ENCODE results near the gene MARK1.
"Not testable (repeated sequence)": the region's sequence is repeated elsewhere in the genome, so short reads cannot be mapped to it uniquely, and the experiment has no call there.

Gene MARK1

DNA sequence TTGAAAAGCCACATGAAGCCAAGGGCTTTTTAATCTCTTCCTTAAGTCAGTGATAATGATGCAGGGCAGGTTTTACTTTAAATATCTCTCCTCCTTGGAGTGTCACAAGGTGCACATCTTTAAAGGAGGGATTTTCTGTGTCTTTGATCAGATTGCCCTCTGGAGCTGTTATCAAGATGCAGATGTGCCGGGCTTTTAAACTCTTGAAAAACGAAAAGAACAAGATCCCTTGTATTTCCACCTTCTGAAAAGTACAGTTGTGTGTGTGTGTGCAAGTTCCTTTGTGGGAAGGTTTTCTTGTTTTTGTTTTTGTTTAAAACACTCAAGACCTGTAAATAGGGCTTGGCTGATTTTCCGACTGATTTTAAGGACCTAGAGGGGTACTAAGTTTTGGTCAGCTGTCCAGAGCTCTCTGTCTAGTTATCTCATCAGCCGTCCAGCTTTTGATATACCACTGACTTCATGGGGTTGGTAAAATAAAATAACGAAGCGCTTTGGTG is 1.6 kb downstream of the MARK1 start:
- no peak for DNase-seq

DNA sequence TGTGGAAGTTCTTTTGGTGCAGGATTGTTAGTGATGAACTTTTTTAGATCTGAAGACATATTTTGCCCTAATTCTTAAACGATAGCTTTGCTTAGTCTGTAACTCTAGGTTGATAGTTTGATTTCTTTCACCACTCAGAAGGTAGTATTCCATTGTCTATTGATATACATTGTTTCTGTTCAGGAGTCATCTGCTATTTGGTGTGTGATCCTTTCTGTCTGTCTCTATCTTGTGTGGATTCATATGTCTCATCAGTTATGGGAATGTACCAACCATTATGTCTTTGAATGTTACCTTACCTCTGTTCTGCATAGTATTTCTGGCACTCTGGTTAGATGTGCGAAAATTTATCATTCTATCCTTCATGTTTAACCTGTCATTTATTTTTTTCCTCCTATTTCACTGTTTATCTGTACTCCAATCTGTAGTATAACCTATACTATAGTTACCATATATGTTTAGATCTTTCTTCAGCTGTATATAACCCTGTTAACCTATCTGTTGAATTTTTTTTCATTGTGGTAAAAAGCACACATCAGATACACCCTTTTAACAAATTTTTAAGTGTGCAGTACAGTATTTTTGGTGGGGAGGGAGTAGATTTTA is 5.7 kb downstream of the MARK1 start:
- no peak for DNase-seq

DNA sequence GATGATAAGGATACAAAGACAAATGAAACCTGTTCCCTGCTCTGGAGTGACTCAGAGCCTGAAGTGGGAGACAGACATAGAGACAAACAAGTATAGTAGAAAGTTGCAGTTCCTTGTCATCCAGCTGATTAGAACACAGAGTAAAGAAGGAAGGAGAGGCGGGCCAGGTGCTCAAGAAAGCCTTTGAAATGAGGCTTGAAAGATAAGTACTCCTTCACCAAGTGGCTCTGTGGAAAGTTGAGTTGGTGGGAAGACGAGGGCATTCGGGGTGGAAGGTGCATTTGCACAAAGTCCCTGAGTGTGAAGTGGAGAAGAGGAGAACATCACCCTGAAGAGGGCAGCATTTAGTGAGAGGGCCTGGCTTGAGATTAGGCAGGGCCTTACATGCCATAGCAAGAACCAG is 17.0 kb downstream of the MARK1 start:
- DNase-seq: no peak

DNA sequence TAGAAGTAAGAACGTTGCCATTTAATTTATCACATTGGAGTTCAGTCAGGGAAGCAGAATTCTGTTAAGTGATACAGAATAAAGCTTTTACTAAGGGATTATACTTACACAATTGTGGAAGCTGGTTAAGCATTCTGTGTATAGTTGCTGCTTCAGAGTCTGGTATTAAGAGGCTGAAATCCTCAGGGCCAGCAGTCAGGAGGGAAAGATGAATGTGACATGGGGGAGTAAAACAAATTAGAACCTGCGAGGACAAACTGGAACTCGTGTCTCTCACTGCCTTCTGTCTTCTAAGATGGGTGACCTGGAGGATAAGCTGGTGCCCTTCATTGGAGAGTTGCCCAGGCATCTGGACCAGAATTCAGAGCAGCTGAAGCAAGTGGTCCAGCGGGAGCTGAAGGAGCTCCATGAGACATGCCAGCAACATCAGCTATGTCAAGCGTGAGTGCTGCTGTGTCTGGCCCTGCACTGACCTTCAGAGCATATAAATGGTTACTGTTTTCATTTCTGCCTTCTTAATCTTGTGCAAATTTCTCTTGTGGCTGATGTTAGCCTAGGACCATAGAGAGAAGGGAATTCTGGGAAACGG is 23.0 kb downstream of the MARK1 start:
- DNase-seq: no peak

DNA sequence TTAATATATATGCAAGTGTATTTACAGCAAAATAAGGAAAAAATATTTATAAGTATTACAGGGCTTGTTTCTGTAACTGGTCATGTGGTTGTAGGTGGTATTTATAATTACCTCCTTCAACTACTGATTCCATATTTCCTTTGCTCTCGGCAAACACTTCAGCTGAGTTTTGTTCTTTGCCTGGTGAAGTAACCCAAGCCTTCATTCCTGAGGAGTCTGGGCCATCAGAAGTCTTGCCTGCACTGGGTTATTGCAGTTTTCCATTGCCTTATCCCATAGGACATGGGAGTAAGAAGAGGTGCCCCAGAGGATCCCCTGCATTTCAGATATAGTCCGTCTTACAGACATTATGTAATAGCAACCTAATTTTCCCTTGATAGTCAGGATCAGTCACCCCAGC is 23.8 kb downstream of the MARK1 start:
- no peak for DNase-seq

DNA sequence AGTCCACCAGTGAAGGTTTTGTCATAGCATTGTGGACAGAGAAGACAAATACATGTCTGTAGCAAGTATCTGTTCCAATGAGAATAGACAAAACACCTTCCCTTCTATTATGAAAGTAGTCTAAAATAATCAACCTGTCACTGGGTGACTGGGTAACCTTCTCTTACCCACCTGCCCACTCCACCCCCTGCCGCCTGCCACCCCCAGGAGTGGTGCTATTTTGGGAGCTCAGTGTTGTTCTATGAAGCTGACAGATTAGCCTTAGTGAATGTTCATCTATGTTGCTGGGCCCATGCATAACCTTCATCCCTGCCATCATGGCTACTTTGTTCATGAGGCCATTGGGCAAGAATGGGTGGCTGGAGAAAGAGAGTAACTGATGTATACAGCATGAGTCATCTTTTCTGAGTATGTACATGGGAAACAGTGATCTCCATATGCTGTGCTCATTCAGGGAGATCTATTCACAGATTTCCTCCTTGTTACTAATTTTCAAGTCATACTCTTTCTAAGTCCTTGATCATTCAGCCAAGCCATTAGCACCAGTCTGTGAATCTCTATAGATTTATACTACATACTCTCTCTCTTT is 24.8 kb downstream of the MARK1 start:
- DNase-seq: no peak

DNA sequence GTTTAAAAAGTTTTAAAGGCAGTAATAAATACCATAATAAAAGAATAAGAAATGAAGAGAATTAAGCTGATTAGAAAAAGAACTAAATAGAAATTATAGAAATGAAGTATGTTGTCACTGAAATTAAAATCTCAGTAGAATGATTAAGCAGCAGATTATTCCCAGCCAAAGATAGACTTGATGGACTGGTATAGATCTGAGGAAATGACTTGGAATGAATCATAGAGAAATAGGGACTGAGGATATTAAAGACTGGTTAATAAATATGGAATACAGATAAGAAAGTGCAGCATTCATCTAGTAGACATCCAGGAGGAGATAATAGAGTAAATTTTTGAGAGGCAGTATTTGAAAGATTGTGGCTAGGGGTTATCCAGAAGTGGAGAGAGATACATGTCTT is 28.7 kb downstream of the MARK1 start:
- no peak for DNase-seq

DNA sequence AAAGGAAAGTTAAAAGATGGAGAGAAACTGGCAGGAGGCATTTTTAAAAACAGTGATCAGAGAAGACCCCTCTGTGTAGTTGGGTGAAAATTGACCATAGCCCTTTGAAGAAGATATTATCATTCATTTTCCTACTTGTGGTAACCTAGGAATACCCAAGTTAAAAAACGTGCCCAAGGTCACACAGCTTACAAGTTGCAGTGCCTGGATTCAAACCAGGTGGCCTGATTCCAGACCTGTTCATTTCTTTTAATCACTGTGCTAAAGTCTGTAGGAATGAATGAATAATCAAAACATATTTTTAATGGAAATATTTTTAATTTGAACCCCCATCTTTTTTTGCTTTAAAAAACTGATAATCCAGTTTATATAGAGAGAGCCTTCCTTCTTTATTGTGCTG is 35.6 kb downstream of the MARK1 start:
- no peak for DNase-seq

DNA sequence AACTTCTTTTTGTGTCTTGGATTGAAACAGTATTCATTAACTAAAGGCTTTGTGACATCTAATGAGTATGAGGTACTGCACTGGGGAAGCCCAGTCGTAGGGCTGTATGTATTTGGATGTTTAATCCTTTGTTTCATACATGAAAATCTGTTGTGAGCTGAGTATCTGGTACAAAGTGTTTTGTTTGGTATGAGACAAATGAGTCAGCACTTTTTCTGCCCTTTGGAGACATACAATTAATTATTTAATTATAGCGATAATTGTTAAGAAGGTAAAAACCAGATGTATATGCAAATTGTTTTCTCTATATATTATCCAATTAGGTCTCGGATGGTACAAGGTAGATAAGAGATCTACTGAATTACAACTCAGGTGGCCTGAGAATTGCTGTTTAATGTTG is 36.3 kb downstream of the MARK1 start:
- DNase-seq: no peak

DNA sequence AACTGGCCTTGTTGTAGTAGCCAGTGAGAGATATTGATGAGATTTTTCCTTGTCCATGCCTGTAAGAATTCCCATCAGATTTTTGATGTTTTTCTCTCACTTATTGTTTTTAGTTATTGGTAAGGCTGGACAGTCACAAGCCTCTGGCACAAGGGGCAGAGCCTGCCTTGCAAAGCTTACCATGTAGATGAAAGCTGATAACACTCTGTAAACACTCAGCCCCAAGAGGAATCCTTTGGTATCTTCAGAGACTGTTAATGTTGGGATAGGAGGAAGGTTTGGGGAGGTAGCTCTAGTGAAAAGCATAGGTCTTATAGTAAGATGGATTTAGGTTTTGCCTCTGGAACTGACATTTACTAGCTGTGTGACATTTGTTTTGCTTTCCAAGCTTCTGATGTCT is 37.7 kb downstream of the MARK1 start:
- no peak for DNase-seq

DNA sequence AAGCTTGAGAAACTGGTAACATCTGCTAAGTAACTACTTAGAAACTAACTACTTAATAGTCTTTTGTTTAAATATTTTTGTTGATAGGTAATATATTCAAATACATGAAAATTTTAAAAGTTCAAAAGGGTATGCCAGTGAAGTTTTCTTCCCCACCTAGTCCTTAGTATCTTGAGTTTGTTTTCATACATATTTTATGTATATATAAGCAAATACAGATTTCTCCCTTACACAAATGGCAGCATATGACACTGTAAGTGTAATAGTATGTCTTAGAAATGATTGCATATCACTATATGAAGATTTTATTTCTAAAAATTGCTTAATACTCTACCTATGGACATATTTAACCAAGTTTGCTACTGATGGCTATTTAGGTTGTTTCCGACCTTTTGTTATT is 38.9 kb downstream of the MARK1 start:
- no peak for DNase-seq

DNA sequence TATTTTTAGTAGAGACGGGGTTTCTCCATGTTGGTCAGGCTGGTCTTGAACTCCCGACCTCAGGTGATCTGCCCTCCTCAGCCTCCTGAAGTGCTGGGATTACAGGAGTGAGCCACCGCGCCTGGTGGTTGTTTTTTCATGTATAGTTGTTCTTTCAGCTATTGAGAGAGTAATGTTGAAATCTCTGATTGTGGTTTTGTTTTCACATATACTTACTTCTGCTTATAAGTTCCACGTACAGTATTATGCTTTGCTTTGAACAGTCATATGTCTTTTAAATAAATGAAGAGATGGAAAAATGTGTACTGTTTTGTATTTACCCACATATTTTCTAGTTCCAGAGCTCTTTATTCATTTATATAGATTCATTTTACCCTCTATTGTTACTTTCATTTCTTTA is 44.5 kb downstream of the MARK1 start:
- no peak for DNase-seq

DNA sequence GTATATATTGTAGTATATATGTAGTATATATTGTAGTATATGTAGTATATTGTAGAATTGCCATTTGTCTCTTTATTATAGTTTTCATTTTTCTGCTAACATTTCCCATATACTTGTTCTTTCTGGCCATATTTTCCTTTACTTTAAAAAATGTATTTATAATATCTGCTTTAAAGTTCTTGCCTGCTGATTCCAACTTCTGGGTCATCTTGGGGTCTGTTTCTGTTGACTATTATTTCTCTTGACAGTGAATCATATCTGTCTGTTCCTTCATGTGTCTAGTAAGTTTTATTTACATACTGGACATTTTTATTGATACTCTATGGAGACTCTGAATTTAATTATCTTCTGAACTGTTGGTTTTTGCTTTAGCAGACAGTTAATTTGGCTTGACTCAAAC is 45.9 kb downstream of the MARK1 start:
- no peak for DNase-seq

DNA sequence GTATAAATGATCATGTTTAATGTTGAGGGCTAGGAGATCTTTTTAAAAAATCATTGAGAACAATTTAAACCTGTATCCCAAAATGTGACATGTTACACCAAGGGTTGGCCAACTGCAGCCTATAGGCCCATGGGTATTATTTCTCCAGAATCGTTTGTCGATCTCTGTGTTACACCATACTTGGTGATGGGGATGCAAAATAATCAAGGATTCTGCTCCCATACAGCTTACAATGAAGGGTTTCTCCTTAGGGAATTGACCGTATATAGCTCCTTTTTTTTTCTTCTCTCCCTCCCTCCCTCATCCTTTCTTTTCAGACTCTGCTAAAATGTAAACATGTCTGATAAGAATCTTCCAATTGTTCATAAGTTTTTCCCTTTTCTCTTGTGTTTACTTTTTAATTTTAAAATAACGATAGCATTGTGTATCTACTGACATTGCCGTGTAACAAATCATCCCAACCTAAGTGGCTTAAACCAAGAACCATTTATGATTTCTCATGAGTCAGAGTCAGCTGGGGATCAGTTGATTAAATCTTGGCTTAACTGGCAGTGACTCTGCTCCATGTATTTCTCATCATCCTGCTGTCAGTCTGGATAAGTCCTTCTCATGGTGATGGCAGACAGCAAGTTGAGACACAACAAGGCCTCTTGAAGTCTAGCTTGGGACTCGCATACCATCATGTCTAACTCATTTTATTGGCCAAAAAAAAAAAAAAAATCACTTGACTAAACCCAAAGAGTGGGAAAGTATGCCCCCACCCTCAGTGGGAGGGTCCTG is 48.0 kb downstream of the MARK1 start:
- DNase-seq: no peak

DNA sequence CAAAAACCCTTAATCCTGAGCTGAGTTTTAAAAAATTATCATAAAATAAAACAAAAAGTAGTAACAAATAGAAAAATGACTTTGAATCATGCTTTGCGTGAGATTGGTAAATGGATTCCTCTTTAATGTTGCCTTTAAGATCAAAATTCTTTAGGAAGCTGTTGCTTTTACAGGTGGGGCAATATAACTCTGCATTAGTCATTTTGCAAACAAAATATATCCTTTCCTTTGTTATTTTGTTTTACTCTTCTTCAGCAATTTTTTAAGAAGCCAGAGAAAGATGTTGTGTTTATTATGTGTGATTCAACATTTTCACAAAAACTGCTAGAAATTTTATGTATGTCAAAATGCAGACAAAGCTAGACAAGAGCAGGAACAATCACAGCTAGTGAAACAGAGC is 50.0 kb downstream of the MARK1 start:
- no peak for DNase-seq

DNA sequence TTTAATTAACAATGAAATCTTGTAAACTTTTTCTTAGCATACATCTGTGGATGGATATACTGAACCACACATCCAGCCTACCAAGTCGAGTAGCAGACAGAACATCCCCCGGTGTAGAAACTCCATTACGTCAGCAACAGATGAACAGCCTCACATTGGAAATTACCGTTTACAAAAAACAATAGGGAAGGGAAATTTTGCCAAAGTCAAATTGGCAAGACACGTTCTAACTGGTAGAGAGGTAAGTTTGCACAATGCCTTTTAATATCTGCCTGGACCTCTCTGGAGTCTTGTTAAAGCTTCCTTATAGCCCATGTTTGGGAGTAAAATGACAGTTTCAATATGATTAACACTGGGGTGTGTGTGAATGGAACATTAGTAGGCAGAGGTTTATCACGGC is 51.4 kb downstream of the MARK1 start:
- no peak for DNase-seq

DNA sequence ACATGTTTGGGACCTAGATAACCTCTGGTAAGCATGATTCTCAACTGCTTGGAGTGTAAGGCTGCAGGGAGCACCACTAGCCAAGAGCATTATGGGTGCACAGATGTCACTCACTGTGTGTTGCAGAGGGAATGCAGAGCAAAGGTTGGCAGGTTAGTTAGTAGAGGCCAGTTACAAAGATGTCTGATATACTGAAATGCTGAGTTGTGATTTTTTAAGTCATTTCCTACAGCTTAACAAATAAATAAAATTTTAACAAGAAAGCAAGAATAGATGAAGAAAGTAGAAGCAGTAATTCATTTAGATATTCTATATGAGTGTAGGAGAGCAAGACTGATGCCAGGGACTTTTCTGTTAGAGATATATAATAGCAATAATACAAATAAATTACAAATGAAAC is 64.8 kb downstream of the MARK1 start:
- no peak for DNase-seq

DNA sequence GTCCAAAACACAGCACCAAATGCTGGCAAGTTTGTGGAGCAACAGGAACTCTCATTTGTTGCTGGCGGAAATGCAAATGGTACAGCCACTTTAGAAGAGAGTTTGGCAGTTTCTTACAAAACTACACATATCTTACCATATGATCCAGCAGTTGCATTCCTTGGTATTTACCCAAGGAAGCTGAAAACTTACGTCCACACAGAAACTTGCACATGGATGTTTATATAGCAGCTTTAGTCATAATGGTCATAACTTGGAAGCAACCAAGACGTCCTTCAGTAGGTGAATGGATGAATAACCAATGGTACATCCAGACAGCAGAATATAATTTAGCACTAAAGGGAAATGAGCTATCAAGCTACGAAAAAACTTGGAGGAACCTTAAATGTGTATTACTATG is 66.4 kb downstream of the MARK1 start:
- DNase-seq: no peak

DNA sequence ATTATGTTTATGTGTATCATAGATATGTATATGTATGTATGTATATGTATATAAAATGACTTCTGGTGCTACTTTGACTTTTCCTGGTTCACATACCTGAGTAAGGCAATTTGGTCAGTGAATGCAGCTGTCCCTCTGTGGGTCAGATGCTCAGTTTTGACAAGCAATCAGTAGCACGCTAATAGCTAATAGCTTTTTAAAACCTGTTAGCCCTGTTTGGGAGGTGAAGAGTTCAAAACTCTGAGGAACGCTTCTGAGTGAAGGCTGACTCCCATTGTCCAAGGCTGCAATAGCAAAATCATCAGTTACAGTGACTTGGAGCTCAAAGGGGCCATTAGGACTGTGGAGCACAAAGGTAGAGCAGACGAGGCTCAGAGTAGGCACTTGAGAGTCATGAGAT is 67.2 kb downstream of the MARK1 start:
- DNase-seq: no peak

DNA sequence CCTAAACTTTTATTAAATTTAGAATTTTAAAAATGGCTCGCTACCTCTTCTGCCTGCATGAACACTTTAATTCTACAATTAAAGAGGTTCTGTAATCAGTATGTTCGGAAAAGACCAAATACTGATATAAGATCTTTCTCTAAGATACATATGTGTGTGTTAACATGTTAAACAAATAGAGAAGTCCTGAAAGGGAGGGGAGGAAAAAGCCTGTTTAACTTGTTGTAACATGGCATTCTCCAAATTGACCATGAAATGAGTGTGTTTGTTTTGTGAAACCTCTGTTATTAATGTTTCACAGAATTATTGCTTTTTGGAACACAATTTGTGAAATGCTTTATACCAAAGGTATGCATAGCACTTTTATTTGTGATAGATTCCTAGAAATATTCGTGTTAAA is 77.0 kb downstream of the MARK1 start:
- no peak for DNase-seq

DNA sequence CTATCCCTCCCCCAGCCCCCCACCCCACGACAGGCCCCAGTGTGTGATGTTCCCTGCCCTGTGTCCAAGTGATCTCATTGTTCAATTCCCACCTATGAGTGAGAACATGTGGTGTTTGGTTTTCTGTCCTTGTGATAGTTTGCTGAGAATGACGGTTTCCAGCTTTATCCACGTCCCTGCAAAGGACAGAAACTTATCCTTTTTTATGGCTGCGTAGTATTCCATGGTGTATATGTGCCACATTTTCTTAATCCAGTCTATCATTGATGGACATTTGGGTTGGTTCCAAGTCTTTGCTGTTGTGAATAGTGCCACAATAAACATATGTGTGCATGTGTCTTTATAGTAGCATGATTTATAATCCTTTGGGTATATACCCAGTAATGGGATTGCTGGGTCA is 77.7 kb downstream of the MARK1 start:
- DNase-seq: not testable (repeated sequence)

DNA sequence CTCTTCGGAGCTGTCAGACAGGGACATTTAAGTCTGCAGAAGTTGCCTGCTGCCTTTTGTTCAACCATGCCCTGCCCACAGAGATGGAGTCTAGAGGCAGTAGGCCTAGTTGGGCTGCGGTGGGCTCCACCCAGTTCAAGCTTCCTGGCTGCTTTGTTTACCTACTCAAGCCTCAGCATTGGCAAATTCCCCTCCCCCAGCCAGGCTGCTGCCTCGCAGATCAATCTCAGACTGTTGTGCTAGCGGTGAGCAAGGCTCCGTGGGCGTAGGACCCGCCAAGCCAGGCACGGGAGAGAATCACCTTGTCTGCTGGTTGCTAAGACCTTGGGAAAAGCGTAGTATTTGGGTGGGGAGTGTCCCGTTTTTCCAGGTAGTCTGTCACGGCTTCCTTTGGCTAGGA is 83.2 kb downstream of the MARK1 start:
- not testable (repeated sequence) for DNase-seq

DNA sequence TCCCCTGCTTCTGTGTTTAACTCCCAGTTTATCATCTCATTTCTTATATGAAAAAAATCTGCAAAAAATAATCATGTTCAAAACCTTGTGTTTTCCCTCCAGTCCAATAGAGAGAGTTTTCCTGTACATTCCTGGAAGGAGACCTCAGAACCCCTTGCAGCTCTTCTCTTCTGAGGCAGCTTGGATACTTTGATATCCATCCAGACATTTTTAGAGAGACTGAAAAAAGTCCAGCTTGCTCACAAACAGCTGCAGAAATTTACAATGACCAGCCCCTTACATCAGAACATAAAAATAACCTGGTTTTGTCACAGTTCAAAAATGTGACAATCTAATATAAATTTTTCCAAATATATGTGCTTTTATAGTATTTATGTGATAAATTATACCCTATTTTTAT is 88.9 kb downstream of the MARK1 start:
- DNase-seq: no peak

DNA sequence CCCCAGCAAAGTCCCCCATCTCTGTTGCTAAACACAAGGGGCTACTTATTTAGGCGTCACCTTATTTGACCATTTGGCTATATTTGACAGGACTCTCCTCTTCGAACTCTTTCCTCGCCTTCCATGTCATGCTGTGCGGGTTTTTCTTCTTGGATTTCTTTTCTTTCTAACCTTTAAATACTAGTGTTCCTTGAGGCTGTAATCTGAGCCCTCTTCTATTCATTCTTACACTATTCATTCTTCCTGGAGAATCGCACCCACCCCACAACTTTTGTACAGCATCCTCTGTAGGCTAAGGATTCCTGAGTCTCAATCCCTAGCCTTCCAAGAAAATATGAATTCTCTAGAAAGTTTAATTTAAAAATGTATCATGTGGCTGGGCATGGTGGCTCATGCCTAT is 100.5 kb downstream of the MARK1 start:
- DNase-seq: no peak
